Measurements from ENCODE around the gene PDE11A. TPM values are rescaled to one million over a fixed set of nuclear protein-coding genes. Genes with fewer than 3 reads are reported as not detected.

Gene PDE11A
- total and polyA plus RNA-seq, 2 experiments from 2014 or later: 0.34 to 0.86 TPM

GRCh38 chr2:178074123-178075005 lies 1.8 kb upstream of the PDE11A start:
- DNase-seq: peak; percentile 35
- H3K9me3 ChIP-seq (ENCODE audit: low read depth): no peaks in the 10 kb centered on the region
- no peaks in the 10 kb centered on the region for H3K9me2 ChIP-seq (ENCODE audit: insufficient read depth)
- peak overlapping the region; percentile 27 for H2AFZ ChIP-seq
- H3K79me2 ChIP-seq (ENCODE audit: insufficient read depth): no peaks in the 10 kb centered on the region
- H3K4me1 ChIP-seq (ENCODE audit: insufficient read depth): peaks cover 21% of the 10 kb centered on the region
- no peaks in the 10 kb centered on the region for H3F3A ChIP-seq (ENCODE audit: insufficient read depth)
- H3K36me3 ChIP-seq (ENCODE audit: low read depth): no peaks in the 10 kb centered on the region
- TF ChIP-seq EZH2 (IDR thresholded peaks at IDR 0.05; ENCODE audit: insufficient read depth, poor library complexity, severe bottlenecking): no peak
- TF ChIP-seq EZH2phosphoT487 (IDR thresholded peaks at IDR 0.05; ENCODE audit: insufficient read depth, low read depth): no peak
- no peak overlapping the region for H3K4me3 ChIP-seq
- no peak overlapping the region for H3K9ac ChIP-seq
- H3K4me2 ChIP-seq (ENCODE audit: unreplicated experiment): no peak overlapping the region
- no peak overlapping the region for H3K27ac ChIP-seq
- H4K20me1 ChIP-seq (ENCODE audit: insufficient read depth): no peaks in the 10 kb centered on the region
- no peaks in the 10 kb centered on the region for H3K27me3 ChIP-seq (replicated peaks; ENCODE audit: insufficient read depth)
- 78 to 79% methylated on average over 8 of the region's 8 CpGs for WGBS, 2 experiments (ENCODE audit: low coverage in 1 of 2, low lambda C conversion rate in 2 of 2, missing lambda C conversion rate in 2 of 2)
- in situ Hi-C loops (cut with MboI): no loop called here

GRCh38 chr2:178072000-178072382 lies 586 bp downstream of the PDE11A start:
- no peak overlapping the region for H3K27ac ChIP-seq
- TF ChIP-seq EZH2 (IDR thresholded peaks at IDR 0.05; ENCODE audit: insufficient read depth, poor library complexity, severe bottlenecking): no peak
- no peak for TF ChIP-seq EZH2phosphoT487 (IDR thresholded peaks at IDR 0.05; ENCODE audit: insufficient read depth, low read depth)
- no peaks in the 10 kb centered on the region for H3K9me2 ChIP-seq (ENCODE audit: insufficient read depth)
- no peak overlapping the region for H3K9ac ChIP-seq
- H3K4me3 ChIP-seq: 0 out of 2 replicates have a peak overlapping the region, but pooled peaks have one; percentile 78
- H2AFZ ChIP-seq: peak overlapping the region; percentile 99; the same call in 1 of the 2 replicates
- no peaks in the 10 kb centered on the region for H4K20me1 ChIP-seq (ENCODE audit: insufficient read depth)
- no peaks in the 10 kb centered on the region for H3K36me3 ChIP-seq (ENCODE audit: low read depth)
- no peaks in the 10 kb centered on the region for H3F3A ChIP-seq (ENCODE audit: insufficient read depth)
- H3K4me1 ChIP-seq (ENCODE audit: insufficient read depth): peaks cover 21% of the 10 kb centered on the region
- DNase-seq: no peak
- no peak overlapping the region for H3K4me2 ChIP-seq (ENCODE audit: unreplicated experiment)
- no peaks in the 10 kb centered on the region for H3K9me3 ChIP-seq (ENCODE audit: low read depth)
- 91 to 92% methylated on average over 11 of the region's 11 CpGs for WGBS, 2 experiments (ENCODE audit: low coverage in 1 of 2, low lambda C conversion rate in 2 of 2, missing lambda C conversion rate in 2 of 2)
- no peaks in the 10 kb centered on the region for H3K79me2 ChIP-seq (ENCODE audit: insufficient read depth)
- in situ Hi-C loops (cut with MboI): no loop called here
- H3K27me3 ChIP-seq (replicated peaks; ENCODE audit: insufficient read depth): no peaks in the 10 kb centered on the region

- no peaks in the 10 kb centered on the region for H3K36me3 ChIP-seq (ENCODE audit: low read depth)
- in situ Hi-C loops (cut with MboI): no loop called here
- no peaks in the 10 kb centered on the region for H3K27me3 ChIP-seq (replicated peaks; ENCODE audit: insufficient read depth)
- peaks cover 21% of the 10 kb centered on the region for H3K4me1 ChIP-seq (ENCODE audit: insufficient read depth)
- no peak overlapping the region for H3K4me3 ChIP-seq
- no peak overlapping the region for H3K9ac ChIP-seq
- TF ChIP-seq EZH2phosphoT487 (IDR thresholded peaks at IDR 0.05; ENCODE audit: insufficient read depth, low read depth): no peak
- no peak for TF ChIP-seq EZH2 (IDR thresholded peaks at IDR 0.05; ENCODE audit: insufficient read depth, poor library complexity, severe bottlenecking)
- no peaks in the 10 kb centered on the region for H3F3A ChIP-seq (ENCODE audit: insufficient read depth)
- no peaks in the 10 kb centered on the region for H3K9me2 ChIP-seq (ENCODE audit: insufficient read depth)
- H2AFZ ChIP-seq: peak overlapping the region; percentile 7; the same call in 1 of the 2 replicates
- no peaks in the 10 kb centered on the region for H4K20me1 ChIP-seq (ENCODE audit: insufficient read depth)
- no peak overlapping the region for H3K27ac ChIP-seq
- no peaks in the 10 kb centered on the region for H3K79me2 ChIP-seq (ENCODE audit: insufficient read depth)
- WGBS, 2 experiments (ENCODE audit: low coverage in 1 of 2, low lambda C conversion rate in 2 of 2, missing lambda C conversion rate in 2 of 2): 41 to 55% methylated on average over 2 of the region's 2 CpGs
- H3K9me3 ChIP-seq (ENCODE audit: low read depth): no peaks in the 10 kb centered on the region
- no peak overlapping the region for H3K4me2 ChIP-seq (ENCODE audit: unreplicated experiment)
- peak; percentile 25 for DNase-seq
These were observed 1.8 kb downstream of the PDE11A start for GRCh38 chr2:178070824-178071223.

GRCh38 chr2:178069551-178069950 lies 3.0 kb downstream of the PDE11A start:
- H3K4me1 ChIP-seq (ENCODE audit: insufficient read depth): peaks cover 15% of the 10 kb centered on the region
- no peaks in the 10 kb centered on the region; the same call in 1 of the 2 replicates for H3K27me3 ChIP-seq (replicated peaks; ENCODE audit: insufficient read depth)
- no peaks in the 10 kb centered on the region for H4K20me1 ChIP-seq (ENCODE audit: insufficient read depth)
- no peak overlapping the region for H3K4me3 ChIP-seq
- no peaks in the 10 kb centered on the region for H3K9me2 ChIP-seq (ENCODE audit: insufficient read depth)
- in situ Hi-C loops (cut with MboI): no loop called here
- 65 to 67% methylated on average over 1 of the region's 1 CpG for WGBS, 2 experiments (ENCODE audit: low coverage in 1 of 2, low lambda C conversion rate in 2 of 2, missing lambda C conversion rate in 2 of 2)
- H3F3A ChIP-seq (ENCODE audit: insufficient read depth): no peaks in the 10 kb centered on the region
- no peak overlapping the region for H3K9ac ChIP-seq
- no peak overlapping the region for H2AFZ ChIP-seq
- H3K36me3 ChIP-seq (ENCODE audit: low read depth): no peaks in the 10 kb centered on the region
- no peak overlapping the region for H3K27ac ChIP-seq
- TF ChIP-seq EZH2phosphoT487 (IDR thresholded peaks at IDR 0.05; ENCODE audit: insufficient read depth, low read depth): no peak
- TF ChIP-seq EZH2 (IDR thresholded peaks at IDR 0.05; ENCODE audit: insufficient read depth, poor library complexity, severe bottlenecking): no peak
- DNase-seq: no peak
- no peaks in the 10 kb centered on the region for H3K9me3 ChIP-seq (ENCODE audit: low read depth)
- H3K4me2 ChIP-seq (ENCODE audit: unreplicated experiment): no peak overlapping the region
- H3K79me2 ChIP-seq (ENCODE audit: insufficient read depth): no peaks in the 10 kb centered on the region

All from GM23248 (cell line).